Measurements from ENCODE around the gene RTL1.

RTL1 gene

DNA sequence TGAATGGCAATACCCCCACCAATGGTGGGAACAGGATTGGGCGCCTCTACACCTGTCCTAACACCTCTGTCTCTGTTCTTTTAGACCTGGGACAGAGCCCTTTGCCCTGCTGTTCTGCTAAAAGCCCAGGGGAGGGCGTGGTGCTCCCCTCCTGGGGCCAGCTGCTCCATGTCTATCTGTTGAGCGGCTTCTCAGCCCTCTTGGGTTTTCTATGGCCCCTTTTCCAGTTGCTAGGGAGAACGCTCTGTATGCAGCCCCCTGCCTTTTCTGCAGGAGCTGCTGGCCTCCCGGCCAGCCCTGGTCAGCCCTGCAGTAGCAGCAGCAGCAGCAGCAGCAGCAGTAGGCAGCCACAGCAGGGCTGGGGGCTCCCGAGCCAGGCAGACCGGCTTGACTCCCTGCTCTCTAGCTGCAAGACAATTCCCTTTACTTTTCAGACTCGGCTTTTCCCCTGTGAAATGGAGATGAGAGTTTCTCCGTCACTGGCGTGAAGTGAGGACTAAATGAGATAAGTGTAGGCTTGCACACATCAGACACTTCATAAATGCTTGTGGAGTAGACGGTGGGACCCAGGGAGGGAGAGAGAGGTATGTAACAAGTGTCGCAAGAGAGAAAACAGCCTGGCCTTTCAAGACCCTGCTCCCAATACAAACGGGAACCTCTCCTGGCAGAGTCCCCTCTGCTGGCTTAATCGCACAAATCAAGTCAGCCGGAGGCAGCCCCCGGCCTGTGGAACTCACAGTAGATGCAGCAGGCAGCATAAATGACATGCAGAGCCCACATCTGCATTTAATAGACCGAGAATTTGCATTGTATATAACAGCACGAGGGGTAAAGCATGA lies 1.0 kb downstream of the RTL1 start:
- H3K4me3 ChIP-seq (ENCODE audit: low read depth, low read length): no peak overlapping the region
- TF ChIP-seq, protein P1, sequence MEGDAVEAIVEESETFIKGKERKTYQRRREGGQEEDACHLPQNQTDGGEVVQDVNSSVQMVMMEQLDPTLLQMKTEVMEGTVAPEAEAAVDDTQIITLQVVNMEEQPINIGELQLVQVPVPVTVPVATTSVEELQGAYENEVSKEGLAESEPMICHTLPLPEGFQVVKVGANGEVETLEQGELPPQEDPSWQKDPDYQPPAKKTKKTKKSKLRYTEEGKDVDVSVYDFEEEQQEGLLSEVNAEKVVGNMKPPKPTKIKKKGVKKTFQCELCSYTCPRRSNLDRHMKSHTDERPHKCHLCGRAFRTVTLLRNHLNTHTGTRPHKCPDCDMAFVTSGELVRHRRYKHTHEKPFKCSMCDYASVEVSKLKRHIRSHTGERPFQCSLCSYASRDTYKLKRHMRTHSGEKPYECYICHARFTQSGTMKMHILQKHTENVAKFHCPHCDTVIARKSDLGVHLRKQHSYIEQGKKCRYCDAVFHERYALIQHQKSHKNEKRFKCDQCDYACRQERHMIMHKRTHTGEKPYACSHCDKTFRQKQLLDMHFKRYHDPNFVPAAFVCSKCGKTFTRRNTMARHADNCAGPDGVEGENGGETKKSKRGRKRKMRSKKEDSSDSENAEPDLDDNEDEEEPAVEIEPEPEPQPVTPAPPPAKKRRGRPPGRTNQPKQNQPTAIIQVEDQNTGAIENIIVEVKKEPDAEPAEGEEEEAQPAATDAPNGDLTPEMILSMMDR (IDR thresholded peaks at IDR 0.05; ENCODE audit: borderline replicate concordance, insufficient read depth, low read depth, low read length): no peak

DNA sequence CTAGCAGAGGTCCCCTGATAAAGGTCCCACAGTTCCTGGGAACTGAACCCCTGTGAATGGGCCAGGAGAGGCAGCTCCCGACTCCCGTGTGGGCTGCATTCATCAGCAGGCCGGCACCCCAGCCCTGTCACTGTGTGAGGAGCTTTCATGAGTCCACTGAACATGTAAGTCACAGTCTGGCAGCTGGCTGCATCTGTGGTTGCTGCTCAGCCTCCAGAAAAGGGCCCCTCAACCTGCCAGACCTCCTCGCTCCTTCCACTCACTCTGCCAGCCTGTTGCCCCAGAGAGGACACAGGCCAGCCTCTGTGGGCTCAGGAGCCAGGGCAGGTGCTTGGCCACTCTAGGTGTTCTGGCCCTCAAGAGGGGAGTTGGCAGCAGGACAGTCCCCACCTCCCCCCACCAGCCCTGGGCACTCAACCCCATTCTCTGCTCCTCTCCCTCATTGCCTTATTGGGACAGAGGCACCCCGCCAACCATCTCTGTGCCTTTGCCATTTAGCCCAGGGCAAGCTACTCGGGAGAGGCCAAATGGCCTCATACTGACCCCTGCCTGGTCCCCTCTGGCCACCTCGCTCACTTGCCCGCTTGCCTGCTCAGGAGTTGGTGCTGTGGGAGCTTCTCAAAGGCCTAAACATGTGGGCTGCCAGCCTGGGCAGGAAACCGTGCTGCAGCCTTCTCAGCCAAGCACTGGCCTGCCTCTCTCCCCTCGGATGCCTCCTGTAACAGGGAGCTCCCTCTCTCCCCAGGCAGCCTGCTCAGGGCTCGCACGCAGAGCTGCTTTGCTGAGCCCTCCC lies 1.9 kb downstream of the RTL1 start:
- no peak overlapping the region for H3K4me3 ChIP-seq (ENCODE audit: low read depth, low read length)
- TF ChIP-seq, protein P1 (IDR thresholded peaks at IDR 0.05; ENCODE audit: borderline replicate concordance, insufficient read depth, low read depth, low read length): no peak

DNA sequence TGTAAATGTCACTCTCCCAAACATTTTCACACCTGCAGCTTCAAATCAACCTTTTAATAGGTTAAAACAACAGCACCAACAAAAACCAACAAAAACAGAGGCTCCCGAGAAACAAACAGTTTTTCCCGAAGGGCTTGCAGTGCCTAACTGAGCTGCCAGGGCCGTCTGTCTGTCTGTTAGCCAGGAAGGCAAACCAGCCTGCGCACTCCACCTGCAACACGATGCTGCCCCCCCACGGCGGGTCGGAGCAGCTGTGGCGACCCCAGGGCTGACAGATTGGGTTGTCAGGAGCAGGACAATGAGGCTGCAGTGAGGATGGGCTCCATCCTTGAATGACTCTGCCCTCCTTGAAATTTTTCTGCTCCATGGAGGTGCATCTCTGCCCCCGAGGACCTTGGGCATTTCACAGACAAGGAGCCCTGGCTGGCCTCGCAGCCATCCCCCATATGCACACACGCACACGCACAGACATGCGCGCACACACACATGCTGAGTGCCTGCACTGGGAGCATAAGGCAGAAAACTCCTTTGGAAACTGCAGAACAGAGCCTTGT lies 2.6 kb downstream of the RTL1 start:
- TF ChIP-seq, protein P1 (IDR thresholded peaks at IDR 0.05; ENCODE audit: borderline replicate concordance, insufficient read depth, low read depth, low read length): peak; percentile 37; the same call in 1 of the 2 replicates
- no peak overlapping the region for H3K4me3 ChIP-seq (ENCODE audit: low read depth, low read length)

DNA sequence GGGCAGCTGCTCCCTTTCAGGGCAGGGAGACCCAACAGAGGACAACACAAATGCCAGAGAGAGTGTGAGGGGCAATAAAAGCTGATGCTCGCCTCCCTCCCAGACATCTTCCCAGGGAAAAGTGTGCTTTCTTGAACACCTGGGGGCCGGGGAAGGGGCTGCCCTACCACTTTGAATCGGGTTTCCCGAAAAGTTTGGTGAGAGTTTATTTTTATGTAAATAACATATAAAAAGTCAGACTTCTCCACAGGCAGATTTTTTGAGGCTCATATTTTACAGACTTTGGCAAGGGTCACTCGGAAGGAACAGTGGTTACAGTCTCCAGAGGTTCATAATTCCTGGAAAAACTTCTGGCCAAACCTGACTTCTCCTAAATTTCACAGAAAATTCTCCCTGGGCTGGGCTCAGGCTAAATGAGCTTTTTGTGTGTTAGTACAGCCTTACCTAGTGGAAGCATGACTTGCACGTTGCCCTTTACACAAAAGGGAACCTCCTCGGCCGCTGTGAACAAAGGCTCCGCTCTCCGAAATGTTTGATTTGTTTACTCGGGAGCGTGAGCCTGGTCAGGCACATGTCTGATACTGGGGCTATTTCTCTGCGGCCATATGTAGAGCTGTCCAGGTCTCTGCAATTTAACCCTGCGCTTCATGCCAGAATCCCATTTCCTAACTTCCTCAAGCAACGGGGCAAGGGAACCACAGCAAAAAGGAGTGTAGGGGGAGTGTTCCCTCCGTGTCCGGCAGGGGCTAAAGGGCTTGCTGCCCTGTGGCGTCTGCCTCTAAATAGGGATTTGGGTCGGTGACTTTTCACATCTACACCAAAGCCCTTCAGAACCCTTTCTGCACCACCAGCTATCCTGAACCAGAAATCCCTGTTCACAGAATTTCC lies 3.4 kb downstream of the RTL1 start:
- no peak overlapping the region for H3K4me3 ChIP-seq (ENCODE audit: low read depth, low read length)
- TF ChIP-seq, protein P1 (IDR thresholded peaks at IDR 0.05; ENCODE audit: borderline replicate concordance, insufficient read depth, low read depth, low read length): no peak

DNA sequence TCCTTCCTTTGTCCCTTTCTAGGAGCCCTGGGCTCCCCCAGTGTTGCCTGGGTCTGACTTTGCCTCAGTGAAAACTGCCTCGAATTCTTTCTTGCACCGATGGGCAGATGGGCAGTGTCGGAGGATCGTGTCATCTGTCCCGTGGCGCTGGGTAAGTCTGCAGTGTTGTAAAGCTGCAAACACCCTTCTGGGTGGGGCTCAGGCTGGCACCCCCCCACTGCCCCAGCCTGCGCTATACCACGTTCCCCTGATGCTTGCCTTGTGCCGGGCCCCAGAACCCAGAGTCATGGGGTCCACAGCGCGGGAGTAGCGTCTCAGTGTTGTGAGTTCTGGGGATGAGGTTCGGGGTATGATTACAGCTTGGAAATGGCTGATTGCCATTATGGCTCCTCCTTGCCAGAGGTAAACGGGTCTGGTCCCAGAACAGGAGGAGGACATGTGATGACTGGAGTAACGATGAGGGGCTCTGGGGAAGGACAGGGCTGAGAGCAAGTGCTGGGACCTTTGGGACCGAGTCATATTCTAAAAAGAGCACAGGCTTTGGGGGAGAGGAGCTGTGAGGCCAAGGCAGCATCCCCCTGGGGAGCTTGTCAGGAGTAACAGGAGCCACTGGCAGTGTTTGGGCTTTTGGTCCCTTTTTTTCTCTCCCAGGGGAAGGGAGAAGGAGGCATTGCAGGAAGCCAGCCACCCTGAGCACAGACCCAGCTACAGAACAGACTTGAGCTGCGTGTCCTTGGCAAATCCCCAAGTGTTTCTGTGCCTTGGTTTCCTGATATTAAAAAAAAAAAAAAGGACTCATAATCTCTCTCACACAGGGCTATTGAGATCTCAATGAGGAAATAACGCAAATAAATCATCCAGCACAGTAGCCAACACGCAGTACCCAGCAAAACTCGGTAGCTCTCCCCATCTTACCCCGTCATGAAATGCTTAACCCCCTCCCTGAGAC lies 4.3 kb downstream of the RTL1 start:
- TF ChIP-seq, protein P1 (IDR thresholded peaks at IDR 0.05; ENCODE audit: borderline replicate concordance, insufficient read depth, low read depth, low read length): no peak
- H3K4me3 ChIP-seq (ENCODE audit: low read depth, low read length): no peak overlapping the region

DNA sequence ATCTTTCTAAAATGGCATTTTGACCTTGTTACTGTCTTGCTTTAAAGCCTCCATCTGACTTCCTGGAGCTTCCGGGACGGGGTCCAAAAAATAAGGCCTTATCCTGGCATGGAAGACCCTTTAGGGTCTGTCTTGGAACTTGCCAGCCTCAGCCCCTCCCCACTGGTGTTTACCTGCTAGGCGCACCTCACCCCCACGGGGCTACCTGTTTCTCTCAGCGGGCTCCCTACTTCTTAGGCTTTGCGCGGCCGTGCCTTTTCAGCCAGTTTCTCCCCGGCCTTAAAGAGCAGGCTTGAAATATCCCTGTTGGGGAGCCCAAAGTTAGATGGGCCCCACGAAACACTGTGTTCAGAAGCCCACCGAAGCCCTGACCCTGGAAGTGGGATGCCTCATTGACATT lies 5.1 kb downstream of the RTL1 start:
- no peak overlapping the region for H3K4me3 ChIP-seq (ENCODE audit: low read depth, low read length)
- TF ChIP-seq, protein P1 (IDR thresholded peaks at IDR 0.05; ENCODE audit: borderline replicate concordance, insufficient read depth, low read depth, low read length): no peak

All from GM12875 (cell line).